Coronary artery (tissue), 2 donors: ENCODE results near the gene KCNIP2.

Source experiments
- DNase-seq: peaks from one replicate; pipeline ENCODE4 v3.0.0-alpha.2; 2017; ENCODE audit warnings: low spot score
- H3K27ac ChIP-seq, 2 donors: fragments of 200-600 bp; sonication (generic); one replicate each; pipeline ENCODE4 v1.5.1; 2016 to 2019
- H3K4me3 ChIP-seq: fragments of 200-600 bp; sonication (generic); 2 replicates; pipeline ENCODE4 v1.5.1; 2016; ENCODE audit warnings: mild to moderate bottlenecking, moderate library complexity
- CTCF ChIP-seq: fragments of 200-600 bp; sonication (generic); IDR thresholded peaks from one replicate; pipeline ENCODE4 v1.5.1; 2019; ENCODE audit warnings: antibody characterized with exemption

The KCNIP2 gene

GRCh38 chr10:101874252-101874651 lies 30.7 kb upstream of the KCNIP2 start:
- Histone ChIP-seq H3K4me3 (no peak overlapping the region), H3K27ac (no peak overlapping the region)
- TF ChIP-seq CTCF: no peak
- no peak for DNase-seq

GRCh38 chr10:101867931-101868330 lies 24.3 kb upstream of the KCNIP2 start:
- TF ChIP-seq CTCF: no peak
- Histone ChIP-seq H3K27ac (no peak overlapping the region), H3K4me3 (no peak overlapping the region)
- DNase-seq: no peak

- Histone ChIP-seq H3K27ac (no peak overlapping the region), H3K4me3 (no peak overlapping the region)
- DNase-seq: no peak
- TF ChIP-seq CTCF: no peak
These were observed 15.9 kb upstream of the KCNIP2 start for GRCh38 chr10:101859530-101859929.

- H3K4me3 ChIP-seq: no peak overlapping the region
- TF ChIP-seq CTCF: no peak
- no peak for DNase-seq
- H3K27ac ChIP-seq: no peak overlapping the region
These were observed 15.3 kb upstream of the KCNIP2 start for GRCh38 chr10:101858723-101859500.

- Histone ChIP-seq H3K4me3 (no peak overlapping the region), H3K27ac (no peak overlapping the region)
- TF ChIP-seq CTCF: no peak
- no peak for DNase-seq
These were observed 14.3 kb upstream of the KCNIP2 start for GRCh38 chr10:101857802-101858476.

GRCh38 chr10:101856626-101857025 lies 13.0 kb upstream of the KCNIP2 start:
- Histone ChIP-seq H3K27ac (no peak overlapping the region), H3K4me3 (no peak overlapping the region)
- no peak for TF ChIP-seq CTCF
- DNase-seq: no peak
